GM18873 (cell line): ENCODE data around the gene COX7A1.
"Not testable (repeated sequence)": the region's sequence is repeated elsewhere in the genome, so short reads cannot be mapped to it uniquely, and the experiment has no call there.

Source experiments
- ATAC-seq: cut with Tn5 transposase; IDR thresholded peaks from one replicate; pipeline ENCODE4 v1.9.1; 2021; ENCODE audit warnings: mild to moderate bottlenecking, moderate library complexity, moderate number of reproducible peaks; ENCODE audit not compliant: unreplicated experiment, low FRiP score

COX7A1 gene

DNA sequence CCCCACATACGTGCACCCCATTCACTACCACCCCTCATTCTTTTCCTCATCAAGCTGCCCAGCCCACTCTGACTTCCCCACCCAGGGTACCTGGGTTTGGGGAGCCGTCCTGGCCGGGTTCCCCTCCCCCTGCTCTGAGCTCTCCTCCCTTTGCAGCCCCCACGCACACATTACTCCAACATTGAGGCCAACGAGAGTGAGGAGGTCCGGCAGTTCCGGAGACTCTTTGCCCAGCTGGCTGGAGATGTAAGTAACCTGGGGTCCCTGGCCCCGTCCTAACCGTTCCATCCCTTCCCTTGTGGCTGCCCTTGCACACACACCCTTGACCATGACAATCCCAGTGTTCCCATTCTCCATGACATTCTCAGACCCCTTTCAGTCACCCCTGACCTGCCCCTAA, 9.8 kb downstream of the COX7A1 start:
- no peak for ATAC-seq

DNA sequence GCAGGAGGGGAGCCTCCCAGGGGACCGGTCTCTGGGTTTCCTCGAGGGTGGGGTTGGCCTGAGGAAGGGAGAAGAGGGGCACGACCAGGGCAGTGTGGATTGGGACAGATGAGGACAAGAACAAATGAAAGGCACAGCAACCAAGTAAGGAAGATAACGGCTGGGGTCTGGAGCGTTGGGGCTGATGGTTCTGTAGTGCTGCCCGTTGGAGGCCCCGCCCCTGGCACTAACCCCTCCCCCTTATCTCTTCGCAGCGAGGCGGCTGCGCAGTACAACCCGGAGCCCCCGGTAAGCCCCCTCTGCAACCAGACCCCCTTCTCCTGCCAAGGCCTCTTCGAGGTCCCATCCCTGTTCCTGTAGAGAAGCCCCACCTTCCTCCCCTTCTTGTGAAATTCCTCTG, 10.2 kb downstream of the COX7A1 start:
- no peak for ATAC-seq

DNA sequence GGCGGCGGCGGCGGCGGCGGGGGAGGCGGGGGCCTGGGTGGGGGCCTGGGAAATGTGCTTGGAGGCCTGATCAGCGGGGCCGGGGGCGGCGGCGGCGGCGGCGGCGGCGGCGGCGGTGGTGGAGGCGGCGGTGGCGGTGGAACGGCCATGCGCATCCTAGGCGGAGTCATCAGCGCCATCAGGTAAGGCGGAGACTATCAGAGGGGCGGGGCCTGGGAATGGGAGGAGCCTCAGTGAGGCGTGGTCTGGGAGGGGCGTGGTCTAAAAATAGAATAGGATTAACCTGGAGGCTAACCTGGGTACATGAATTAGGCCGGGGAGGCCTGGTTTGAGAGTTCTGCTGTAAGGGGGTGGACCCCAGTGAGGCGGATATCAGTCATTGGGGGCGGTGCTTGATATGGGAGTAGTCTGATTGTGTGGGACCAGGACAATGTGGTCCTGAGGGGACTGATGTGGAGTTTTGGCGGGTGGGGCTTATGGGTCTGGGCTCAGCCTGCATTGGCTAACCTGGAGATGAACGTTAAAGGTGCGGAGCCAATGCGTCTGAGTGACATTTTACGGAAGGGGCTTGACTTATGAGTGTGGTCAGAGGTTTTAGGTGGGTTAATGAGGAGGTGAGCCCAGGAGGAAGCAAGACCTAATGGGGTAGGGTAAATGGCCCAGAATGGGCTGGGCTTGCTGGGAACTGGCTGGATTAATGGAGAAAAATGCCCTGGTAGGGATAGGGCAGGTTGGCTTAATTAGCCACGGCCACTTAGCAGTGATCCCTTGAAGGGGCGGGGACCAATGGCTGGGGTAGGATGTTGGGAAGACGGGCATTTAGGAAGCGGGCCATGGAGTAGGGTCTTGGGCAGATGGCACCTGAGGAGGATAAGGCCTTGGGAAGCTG, 11.0 kb downstream of the COX7A1 start:
- ATAC-seq, result peak; percentile 45

DNA sequence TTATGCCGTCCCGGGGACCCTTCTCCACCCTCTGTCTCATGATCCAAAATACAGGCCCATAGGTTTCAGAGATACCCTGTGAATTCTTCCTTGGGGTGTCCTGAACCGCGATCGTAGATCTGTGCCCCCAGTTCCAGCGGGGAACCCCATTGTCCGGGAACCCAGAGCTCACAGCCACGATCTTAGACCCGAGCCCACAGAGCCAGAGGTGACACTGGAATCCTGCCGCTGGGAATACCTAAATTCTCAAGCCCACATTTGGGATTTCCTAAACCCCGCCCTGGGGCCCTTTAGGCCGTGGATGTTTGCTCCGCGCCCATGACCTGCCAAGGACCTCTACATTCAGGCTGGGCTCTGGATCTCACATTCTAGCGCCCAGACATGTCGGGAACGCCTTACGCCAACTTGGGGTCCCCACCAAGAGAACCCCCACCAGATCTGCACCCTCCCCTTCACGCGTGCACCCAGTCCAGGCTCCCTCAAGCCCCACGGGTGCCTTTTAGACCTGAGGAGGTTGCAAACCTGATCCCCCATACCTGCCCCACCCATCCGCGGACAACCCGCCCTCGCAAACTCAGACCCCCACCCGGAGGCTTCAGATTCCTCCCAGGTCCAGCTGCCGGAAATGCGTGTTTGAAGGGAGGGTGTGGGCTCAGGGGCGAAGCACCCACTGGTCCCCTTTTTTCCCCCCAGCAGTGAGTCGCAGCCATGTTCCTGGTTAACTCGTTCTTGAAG, 11.8 kb downstream of the COX7A1 start:
- no peak for ATAC-seq

DNA sequence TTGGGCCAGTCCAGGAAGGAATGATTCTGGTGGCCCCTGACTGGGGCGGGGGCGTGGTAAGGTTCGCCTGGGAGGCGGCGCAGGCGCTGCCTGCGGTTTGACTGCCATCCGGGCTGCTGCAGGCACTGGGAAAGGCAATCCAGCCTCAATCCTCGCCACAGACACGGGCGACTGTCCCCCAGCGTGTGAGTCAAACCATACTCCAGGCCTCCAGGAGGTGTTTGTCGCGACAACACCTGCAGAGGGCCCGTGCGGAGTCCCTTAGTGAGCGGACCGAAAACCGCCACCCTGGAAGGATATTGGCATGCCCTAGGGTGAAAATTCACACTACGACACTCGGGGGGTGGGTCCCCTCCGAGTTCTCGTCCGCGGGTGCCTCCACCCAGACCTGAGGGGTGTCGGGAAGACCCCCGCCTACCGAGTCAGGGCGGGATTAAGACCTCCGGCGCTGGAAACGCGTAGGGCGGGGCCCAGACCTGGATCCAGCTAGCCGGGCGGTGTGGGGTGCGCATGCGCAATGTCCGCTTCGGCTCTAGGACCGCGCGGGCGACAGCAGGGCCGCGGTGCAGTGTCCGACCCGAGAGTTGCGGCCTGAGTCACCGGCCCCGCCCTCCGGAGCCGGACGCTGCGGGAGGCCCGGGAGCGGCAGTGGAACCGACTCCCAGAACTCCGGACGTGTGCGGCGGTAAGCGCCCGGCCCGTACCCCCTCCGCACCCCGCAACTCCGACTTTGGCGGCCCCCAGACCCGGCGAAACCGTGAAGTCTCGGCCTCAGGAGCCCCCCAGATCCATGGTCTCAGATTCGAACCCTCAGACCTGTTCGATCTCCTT, 12.6 kb downstream of the COX7A1 start, which contains the start of gene CAPNS1:
Gene CAPNS1 (plus strand): TSS at position 594 of the 831 bp plus-strand sequence. CDS start 946 bp downstream, outside the sequence.
- ATAC-seq, result peak; percentile 72

DNA sequence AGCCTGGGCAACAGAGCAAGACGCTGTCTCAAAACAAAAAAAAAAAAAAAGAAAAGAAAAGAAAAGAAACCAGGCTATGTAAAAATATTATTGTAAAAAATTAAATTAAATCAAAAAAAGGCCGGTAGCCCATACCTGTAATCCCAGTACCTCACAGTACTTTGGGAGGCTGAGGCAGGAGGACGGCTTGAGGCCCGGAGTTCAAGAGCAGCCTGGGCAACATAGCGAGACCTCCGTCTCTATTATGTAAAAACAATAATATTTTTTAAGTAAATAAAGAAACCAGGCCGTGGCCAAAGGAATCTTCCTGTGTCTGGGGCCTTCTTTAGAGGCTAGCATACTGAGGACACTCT, 13.2 kb downstream of the COX7A1 start:
- no peak for ATAC-seq

DNA sequence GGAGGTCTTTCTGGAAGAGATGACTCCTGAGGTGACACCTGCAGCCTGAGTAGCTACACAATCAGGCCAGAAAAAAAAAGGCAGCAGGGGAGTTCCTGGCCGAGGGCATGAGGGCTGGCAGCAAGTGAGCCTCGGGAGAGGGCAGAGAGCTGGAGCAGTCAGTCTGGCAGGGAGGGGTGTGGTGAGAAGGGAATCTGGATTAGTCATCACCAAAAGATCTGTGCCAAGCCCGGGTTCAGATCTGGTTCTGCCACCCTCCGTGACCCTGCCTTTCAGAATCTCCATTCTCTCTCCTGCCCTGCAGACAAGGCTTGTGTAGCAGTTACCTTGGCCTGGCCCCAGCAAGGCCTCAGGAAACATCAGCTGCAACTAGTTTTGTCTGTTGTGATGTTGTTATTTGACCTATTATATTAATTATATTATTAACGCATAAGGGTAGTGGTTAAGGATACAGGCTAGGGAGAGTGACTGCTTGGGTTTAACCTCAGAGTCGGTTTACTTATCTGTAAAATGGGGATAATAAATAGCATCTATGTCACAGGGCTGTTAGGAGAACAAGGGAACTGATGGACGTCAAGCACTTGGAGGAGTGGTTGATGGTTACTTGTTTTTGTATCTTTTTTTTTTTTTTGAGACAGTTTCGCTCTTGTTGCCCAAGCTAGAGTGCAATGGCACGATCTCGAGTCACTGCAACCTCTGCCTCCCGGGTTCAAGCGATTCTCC, 15.1 kb downstream of the COX7A1 start:
- no peak for ATAC-seq

DNA sequence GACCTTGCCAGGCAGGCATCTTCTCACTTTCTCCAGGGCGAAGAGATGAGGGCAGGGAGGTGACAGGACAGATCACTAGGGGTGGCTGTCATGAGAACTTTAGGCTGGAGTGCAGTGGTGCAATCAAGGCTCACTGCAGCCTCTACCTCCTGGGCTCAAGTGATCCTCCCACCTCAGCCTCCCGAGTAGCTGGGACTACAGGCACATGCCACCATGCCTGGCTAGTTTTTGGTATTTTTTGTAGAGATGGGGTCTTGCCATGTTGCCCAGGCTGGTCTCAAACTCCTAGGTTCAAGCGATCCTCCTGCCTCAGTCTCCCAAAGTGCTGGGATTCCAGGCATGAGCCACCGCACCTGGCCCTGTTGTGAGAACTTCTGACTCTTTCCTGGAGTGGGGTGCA, 17.4 kb downstream of the COX7A1 start:
- ATAC-seq, result not testable (repeated sequence)

DNA sequence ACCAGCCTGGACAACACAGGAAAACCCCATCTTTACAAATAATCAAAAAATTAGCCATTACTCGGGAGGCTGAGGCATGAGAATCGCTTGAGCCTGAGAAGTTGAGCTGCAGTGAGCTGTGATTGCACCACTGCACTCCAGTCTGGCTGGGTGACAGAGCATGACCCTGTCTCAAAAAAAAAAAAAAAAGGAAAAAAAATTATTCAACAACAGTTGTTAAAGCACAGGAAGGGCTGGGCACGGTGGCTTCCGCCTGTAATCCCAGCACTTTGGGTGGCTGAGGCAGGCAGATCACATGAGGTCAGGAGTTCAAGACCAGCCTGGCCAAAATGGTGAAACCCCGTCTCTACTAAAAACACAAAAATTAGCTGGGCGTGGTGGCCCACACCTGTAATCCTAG, 21.0 kb downstream of the COX7A1 start:
- ATAC-seq, result not testable (repeated sequence)

DNA sequence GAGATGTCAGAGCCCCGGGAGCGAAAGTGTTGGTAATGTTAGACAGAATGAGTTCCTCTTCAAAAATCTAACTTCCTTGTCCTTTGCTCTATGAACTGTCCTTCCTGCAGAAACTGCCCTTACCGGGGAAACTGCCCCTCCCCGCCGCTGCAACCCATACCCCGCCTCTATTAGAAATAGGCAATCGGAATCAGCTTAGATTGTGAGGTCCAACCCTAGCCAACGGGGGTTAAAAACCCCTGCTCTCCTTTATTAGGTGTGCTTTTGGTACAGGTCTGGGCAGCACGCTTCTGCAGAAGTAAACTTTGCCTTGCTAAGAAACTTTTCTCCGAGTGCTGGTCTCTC, 23.9 kb downstream of the COX7A1 start:
- no peak for ATAC-seq

DNA sequence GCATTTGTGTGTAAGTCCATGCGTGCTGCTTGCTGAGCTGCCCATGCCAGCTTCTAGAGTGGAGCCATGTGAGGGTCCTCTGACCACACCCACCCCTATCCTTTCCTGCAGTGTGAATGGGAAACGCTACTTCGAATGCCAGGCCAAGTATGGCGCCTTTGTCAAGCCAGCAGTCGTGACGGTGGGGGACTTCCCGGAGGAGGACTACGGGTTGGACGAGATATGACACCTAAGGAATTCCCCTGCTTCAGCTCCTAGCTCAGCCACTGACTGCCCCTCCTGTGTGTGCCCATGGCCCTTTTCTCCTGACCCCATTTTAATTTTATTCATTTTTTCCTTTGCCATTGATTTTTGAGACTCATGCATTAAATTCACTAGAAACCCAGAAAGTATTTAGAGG, 26.7 kb downstream of the COX7A1 start:
- no peak for ATAC-seq

DNA sequence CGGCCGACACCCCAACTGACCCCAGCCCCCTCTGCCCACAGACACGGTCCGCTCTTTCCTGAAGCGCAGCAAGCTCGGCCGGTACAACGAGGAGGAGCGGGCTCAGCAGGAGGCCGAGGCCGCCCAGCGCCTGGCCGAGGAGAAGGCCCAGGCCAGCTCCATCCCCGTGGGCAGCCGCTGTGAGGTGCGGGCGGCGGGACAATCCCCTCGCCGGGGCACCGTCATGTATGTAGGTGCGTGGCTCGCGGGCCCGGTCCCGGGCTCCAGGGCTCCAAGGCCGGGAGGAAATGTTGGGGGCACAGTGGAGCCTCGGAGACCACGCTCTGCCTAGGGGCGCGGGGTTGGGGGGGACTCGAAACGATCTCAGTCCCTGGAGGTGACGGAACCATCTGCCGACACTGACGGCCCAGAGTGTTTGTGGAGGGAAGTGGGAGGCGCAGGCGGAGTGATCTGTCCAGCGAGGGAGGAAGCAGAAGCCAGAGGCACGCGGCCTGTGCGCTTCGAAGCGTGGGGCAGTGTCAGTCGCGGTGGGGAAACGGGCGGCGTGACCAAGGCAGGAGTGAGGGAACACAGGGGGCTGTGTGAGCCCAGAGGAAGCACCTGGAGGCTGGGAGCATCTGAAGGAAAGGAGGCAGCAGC, 30.6 kb downstream of the COX7A1 start:
- ATAC-seq, result no peak

DNA sequence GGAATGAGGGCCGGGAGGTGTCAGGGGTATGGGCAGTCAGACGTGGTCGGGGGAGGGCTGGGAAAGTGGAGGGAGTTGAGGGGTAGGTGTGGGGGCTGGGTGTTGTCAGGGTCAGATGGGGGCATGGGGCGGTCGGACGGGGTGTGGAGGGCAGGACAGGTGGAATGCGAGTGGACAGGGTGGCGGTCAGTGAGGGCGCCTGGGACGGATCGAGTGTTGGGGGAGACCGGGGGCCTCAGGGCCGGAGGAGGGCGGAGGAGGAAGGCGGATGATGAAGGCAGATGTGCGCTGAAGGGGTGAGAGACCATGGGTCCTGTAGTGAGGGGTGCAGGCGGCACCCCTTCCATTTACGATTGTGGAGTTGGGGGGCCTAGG, 31.3 kb downstream of the COX7A1 start:
- no peak for ATAC-seq

DNA sequence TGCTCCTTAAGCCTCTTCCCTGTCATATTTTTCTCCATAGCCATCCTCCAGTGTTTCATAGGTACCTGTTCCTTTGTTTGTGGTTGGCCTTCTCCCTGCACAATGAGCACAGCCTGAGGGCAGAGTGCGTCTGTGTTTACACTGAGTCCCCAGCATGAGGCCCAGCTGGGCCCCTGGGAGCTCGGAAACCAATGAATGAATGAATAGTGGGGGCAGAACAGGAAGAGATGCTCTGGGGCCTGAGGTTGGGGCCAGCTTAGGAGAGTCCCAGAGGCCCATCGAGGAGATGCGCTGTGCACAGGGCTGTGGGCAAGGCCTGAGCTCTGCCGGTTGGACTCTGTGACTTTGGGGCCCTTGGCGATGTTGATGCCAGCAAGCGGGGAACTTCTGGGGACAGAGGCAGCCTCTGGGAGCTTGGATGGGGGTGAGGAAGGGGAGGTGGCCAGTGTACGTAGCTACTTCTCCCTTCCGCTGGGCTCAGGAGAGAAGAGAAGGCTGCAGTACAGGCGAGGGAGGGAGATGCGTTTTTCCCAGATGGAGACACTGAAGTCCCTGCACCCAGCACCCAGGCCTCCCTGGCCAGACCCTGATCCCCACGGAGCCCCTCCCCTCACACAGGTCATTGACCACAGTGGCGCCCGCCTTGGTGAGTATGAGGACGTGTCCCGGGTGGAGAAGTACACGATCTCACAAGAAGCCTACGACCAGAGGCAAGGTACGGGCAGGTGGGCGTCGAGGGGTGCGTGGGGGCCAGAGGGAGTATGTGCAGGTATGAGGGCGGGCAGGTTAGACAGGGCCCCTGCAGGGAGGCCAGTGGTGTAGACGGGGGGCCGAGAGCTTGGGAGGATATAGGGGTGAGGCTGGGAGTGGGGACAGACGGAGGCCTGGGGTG, 31.9 kb downstream of the COX7A1 start:
- no peak for ATAC-seq

DNA sequence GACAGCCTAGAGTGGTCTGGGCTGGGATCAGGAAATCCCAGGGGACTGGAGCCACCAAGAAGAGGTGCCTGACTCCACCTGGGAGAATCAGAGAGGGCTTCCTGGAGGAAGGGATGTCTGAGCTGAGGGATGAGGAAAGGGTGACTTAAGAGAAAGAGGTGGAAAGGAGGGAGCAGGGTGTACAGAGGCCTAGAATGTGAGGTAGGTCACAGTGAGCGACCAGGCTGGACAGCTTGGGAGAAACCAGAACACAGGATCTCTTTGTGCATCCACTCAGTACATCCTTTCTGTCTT, 36.0 kb downstream of the COX7A1 start:
- no peak for ATAC-seq

DNA sequence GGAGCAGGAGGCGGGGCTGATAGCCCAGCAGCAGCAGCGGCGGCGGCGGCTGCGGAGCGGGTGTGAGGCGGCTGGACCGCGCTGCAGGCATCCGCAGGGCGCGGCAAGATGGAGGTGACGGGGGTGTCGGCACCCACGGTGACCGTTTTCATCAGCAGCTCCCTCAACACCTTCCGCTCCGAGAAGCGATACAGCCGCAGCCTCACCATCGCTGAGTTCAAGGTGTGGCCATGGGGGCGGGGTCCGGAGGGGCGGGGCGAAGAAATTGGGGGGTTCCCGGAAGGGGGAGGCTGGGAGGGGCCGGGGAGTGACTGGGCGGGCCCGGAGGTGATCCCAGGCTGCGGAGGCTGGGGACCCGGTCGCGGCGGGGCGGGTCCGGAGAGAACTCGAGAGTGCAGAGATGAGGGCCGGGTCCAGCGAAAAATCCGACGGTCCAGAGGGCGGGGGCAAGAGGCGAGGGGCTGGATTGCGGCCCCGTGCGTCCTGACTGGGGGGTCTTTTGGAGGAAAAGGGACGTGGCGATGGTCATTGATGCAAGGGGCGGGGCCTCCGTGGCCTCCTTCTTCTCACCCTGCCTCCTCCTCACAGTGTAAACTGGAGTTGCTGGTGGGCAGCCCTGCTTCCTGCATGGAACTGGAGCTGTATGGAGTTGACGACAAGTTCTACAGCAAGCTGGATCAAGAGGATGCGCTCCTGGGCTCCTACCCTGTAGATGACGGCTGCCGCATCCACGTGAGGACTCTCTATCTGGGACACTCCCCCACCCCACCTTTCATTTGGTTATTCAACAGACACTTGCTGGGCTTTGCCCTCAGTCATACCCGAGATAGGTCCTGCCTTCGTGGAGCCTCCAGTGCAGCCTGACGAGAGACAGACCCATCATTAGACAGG, 36.5 kb downstream of the COX7A1 start, which contains the start of gene TBCB:
Gene TBCB (plus strand): TSS at position 16 of the 891 bp plus-strand sequence. CDS start 93 bp downstream, at position 109.
- ATAC-seq, result no peak

DNA sequence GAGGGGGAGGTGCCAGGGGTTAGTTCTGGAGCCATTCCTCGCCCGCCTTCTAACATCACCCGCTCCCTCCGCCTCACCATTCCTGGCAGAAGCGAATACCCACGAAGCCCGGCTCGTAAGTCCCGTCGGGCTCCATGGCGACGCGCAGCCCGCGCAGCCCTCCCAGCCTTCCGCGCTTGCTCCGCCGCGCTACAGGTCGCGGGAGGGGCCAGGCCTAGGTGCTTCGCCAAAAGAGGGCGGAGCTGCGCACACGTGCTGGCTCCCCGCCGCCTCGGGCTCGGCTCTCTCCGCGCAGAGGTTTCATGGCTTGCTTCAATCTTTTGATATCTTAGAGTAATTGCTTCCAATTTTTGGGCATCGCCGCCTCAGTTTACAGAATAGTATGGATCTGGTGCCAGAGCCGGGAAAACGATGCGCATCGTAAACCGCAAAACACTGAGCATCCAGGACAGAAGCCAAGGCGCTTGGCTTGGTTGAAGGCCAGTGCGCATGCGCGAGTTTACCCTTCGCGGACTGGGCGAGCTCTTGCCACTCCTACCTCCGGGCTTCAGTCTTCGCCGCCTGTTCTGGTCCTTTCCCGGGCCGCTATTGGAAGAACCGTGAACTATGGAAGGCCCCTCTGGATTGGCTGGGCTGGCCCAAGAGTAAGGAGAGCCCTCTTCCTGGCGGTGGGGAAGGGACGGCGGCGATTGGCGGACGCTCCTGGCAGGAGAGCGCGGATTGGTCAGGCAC, 37.4 kb downstream of the COX7A1 start, which contains the start of gene POLR2I:
Gene POLR2I (minus strand): TSS at position 155 of the 732 bp plus-strand sequence. CDS start 19 bp downstream, at position 136.
- ATAC-seq, result peak; percentile 80
